DND-41 (cell line): ENCODE data around the gene CEBPG.

Experiments
- EZH2 ChIP-seq: IDR thresholded peaks from 3 replicates; pipeline ENCODE4 v1.6.1; 2012; ENCODE audit warnings: borderline replicate concordance, low read depth, mild to moderate bottlenecking, moderate library complexity, low read length, inconsistent platforms; ENCODE audit not compliant: severe bottlenecking
- TF ChIP-seq, protein P1 (sequence below): IDR thresholded peaks from 2 replicates; pipeline ENCODE4 v1.5.1; 2012; ENCODE audit warnings: borderline replicate concordance, low read length, moderate library complexity, mild to moderate bottlenecking; ENCODE audit not compliant: poor library complexity, severe bottlenecking; ENCODE audit errors: extremely low read depth

DNA sequence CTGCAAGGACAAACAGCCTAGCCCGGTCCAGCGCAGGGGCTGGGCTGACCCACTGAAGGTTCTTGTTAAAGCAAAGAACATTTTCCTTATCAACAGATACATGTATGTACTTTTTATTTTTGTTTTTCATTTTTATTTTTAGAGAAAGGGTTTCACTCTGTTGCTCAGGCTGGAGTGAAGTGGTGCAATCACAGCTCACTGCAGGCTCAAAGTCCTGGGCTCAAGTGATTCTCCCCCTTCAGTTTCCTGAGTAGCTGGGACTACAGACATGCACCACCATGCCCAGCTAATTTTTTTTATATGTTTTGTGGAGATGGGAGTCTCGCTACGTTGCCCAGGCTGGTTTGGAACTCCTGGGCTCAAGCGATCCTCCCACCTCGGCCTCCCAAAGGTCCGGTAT lies 47.9 kb downstream of the CEBPG start:
- TF ChIP-seq, protein P1, sequence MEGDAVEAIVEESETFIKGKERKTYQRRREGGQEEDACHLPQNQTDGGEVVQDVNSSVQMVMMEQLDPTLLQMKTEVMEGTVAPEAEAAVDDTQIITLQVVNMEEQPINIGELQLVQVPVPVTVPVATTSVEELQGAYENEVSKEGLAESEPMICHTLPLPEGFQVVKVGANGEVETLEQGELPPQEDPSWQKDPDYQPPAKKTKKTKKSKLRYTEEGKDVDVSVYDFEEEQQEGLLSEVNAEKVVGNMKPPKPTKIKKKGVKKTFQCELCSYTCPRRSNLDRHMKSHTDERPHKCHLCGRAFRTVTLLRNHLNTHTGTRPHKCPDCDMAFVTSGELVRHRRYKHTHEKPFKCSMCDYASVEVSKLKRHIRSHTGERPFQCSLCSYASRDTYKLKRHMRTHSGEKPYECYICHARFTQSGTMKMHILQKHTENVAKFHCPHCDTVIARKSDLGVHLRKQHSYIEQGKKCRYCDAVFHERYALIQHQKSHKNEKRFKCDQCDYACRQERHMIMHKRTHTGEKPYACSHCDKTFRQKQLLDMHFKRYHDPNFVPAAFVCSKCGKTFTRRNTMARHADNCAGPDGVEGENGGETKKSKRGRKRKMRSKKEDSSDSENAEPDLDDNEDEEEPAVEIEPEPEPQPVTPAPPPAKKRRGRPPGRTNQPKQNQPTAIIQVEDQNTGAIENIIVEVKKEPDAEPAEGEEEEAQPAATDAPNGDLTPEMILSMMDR = no peak
- no peak for TF ChIP-seq EZH2
